HepG2 (cell line): ENCODE data around the gene YPEL3. TPM values are rescaled to one million over a fixed set of nuclear protein-coding genes. Genes with fewer than 3 reads are reported as not detected.

Experiments used
- AKAP8 ChIP-seq: sonication (generic); formaldehyde crosslinking; IDR thresholded peaks from 2 replicates; pipeline ENCODE4 v1.5.1; 2020; ENCODE audit warnings: mild to moderate bottlenecking, missing genetic modification reagents
- CEBPB ChIP-seq: IDR thresholded peaks from 2 replicates; pipeline ENCODE4 v1.6.1; 2011; ENCODE audit warnings: low read depth, low read length, improper control_type of control experiment, borderline replicate concordance
- DMAP1 ChIP-seq: IDR thresholded peaks from 2 replicates; pipeline ENCODE4 v1.6.1; 2016
- EP300 ChIP-seq, 3 experiments: sonication (generic) in 1 of 3; formaldehyde crosslinking in 1 of 3; IDR thresholded peaks; 2 replicates each; pipeline versions ENCODE4 v1.5.1 to v1.6.1; 2011 to 2020; ENCODE audit warnings: low read depth in 2 of 3, low read length in 2 of 3, borderline replicate concordance in 1 of 3, improper control_type of control experiment in 1 of 3, mild to moderate bottlenecking in 1 of 3, missing genetic modification reagents in 1 of 3, moderate library complexity in 1 of 3
- GATAD1 ChIP-seq: IDR thresholded peaks from 2 replicates; pipeline ENCODE4 v1.6.1; 2016; ENCODE audit warnings: missing genetic modification reagents, missing compliant biosample characterization
- JUN ChIP-seq: sonication (generic); formaldehyde crosslinking; IDR thresholded peaks from 2 replicates; pipeline ENCODE4 v1.4.0; 2020; ENCODE audit warnings: mild to moderate bottlenecking, missing genetic modification reagents
- NR2C2 ChIP-seq: sonication (generic); formaldehyde crosslinking; IDR thresholded peaks from 2 replicates; pipeline ENCODE4 v1.4.0; 2020; ENCODE audit warnings: missing genetic modification reagents, mild to moderate bottlenecking, moderate library complexity, borderline replicate concordance
- NR2F6 ChIP-seq, 2 experiments: IDR thresholded peaks; 2 replicates each; pipeline ENCODE4 v1.6.1; 2016; ENCODE audit warnings: antibody characterized with exemption in 1 of 2, mild to moderate bottlenecking in 1 of 2
- PCBP1 ChIP-seq: fragments of 200-400 bp; formaldehyde crosslinking; IDR thresholded peaks from 2 replicates; pipeline ENCODE4 v1.6.1; 2017; ENCODE audit warnings: mild to moderate bottlenecking, low read depth, low read length, borderline replicate concordance
- PITX1 ChIP-seq: sonication (generic); formaldehyde crosslinking; IDR thresholded peaks from 2 replicates; pipeline ENCODE4 v1.5.1; 2020; ENCODE audit warnings: mild to moderate bottlenecking, missing genetic modification reagents
- RARG ChIP-seq: sonication (generic); formaldehyde crosslinking; IDR thresholded peaks from 2 replicates; pipeline ENCODE4 v1.4.0; 2020; ENCODE audit warnings: low read depth, mild to moderate bottlenecking, missing genetic modification reagents
- RFXAP ChIP-seq: sonication (generic); formaldehyde crosslinking; IDR thresholded peaks from 2 replicates; pipeline ENCODE4 v1.4.0; 2020; ENCODE audit warnings: missing genetic modification reagents, borderline replicate concordance
- RXRA ChIP-seq: sonication (generic); formaldehyde crosslinking; IDR thresholded peaks from 2 replicates; pipeline ENCODE4 v1.5.1; 2020; ENCODE audit warnings: missing genetic modification reagents
- TGIF2 ChIP-seq: IDR thresholded peaks from 2 replicates; pipeline ENCODE4 v1.6.1; 2016; ENCODE audit warnings: control low read depth, missing compliant biosample characterization
- ZNF253 ChIP-seq: sonication (generic); formaldehyde crosslinking; IDR thresholded peaks from 2 replicates; pipeline ENCODE4 v1.8.0; 2022; ENCODE audit warnings: mild to moderate bottlenecking, missing genetic modification reagents, borderline replicate concordance
- ZNF329 ChIP-seq: sonication (generic); formaldehyde crosslinking; IDR thresholded peaks from 2 replicates; pipeline ENCODE4 v1.9.0; 2021; ENCODE audit warnings: low read depth, mild to moderate bottlenecking, missing genetic modification reagents
- ZSCAN20 ChIP-seq: sonication (generic); formaldehyde crosslinking; IDR thresholded peaks from 2 replicates; pipeline ENCODE4 v1.4.0; 2020; ENCODE audit warnings: missing genetic modification reagents, mild to moderate bottlenecking, borderline replicate concordance
- polyA plus RNA-seq, 8 experiments: library from polyadenylated mRNA; depleted of rRNA in 3 of 8; stranded (reverse) in 7 of 8; unstranded in 1 of 8; fragments of >200 nt; fragmentation: Illumina TruSeq in 4 of 8; extraction: Trizol in 4 of 8; gene quantifications; 2 replicates each; pipeline versions ENCODE4 v1.2.1 to v1.2.3, GENCODE V29; 2011 to 2016; ENCODE audit warnings: low read depth in 4 of 8, missing spikeins in 1 of 8, mixed read lengths in 1 of 8; ENCODE audit not compliant: insufficient read depth in 1 of 8
- total RNA-seq, 5 experiments: library from RNA; depleted of rRNA; stranded (reverse); fragments of >200 nt; fragmentation: Illumina TruSeq; extraction: Trizol; gene quantifications; 2 replicates each; pipeline ENCODE4 v1.2.3, GENCODE V29; 2016; ENCODE audit warnings: low read depth in 1 of 5
- TF ChIP-seq, protein P1 (sequence below): sonication (generic); formaldehyde crosslinking; IDR thresholded peaks from 2 replicates; pipeline ENCODE4 v1.5.1; 2020; ENCODE audit warnings: mild to moderate bottlenecking, missing genetic modification reagents
- TF ChIP-seq, protein P2 (sequence below): IDR thresholded peaks from 2 replicates; pipeline ENCODE4 v1.6.1; 2012; ENCODE audit warnings: low read depth, low read length, improper control_type of control experiment
- TF ChIP-seq, protein P3 (sequence below): IDR thresholded peaks from 2 replicates; pipeline ENCODE4 v1.6.1; 2016; ENCODE audit warnings: missing biosample characterization, missing genetic modification reagents, low read depth

YPEL3 gene
- total and polyA plus RNA-seq, 2 of the 13 experiments (the other 11 are each of a cell fraction or from before 2014, with no cell fraction given): 5.4 to 47.0 TPM

DNA sequence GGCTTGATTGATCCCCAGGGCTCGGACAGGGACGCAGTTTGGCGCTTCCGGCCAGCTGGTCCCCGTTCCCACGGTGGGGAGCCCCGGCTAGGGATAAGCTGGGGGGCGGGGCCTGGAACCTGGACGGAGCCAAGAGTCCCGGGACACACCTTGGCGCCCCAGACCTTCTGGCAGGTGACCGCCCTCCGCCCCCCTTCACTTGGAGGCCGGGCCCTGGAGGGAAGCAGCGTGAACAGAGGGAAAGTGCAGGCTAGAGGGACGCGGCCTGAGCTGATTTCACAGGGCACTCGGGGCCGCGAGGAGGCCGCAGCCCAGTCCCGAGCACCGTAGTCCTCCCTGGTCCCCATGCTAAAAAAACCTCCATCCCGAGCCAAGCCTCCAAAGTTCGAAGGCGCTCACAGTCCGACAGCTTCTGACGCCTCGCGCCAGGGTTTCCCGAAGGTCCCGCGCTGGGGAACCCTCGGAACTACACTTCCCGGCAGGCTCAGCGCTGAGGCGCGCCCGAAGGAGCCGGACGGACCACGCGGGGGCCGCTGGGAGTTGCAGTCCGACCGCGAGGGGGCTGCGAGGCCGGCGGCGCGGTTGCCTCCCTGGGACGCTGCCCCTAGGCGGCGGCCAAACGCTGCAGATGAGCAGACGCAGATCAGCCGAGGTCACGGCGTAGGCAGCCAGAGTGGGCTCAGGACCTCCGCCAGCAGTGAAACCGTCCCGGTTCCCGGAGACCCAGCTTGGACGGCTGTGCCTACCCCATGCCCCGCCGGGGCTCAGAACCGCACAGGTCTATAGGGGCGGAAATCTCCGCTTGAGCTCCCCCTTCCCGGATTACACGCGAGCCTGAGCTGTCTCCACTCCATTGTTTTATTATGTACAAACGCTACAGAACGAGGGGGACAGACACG, 4.3 kb downstream of the YPEL3 start, which contains the start of gene TBX6 (continued):
- TF ChIP-seq ZNF329 (CRISPR knock-in tag): 0 out of 2 replicates have a peak, but pooled peaks have one; percentile 26
- TF ChIP-seq EP300 (IDR thresholded peaks at IDR 0.05; ENCODE audit: low read depth in 2 of 2, low read length in 2 of 2): no peak
- 0 out of 2 replicates have a peak, but pooled peaks have one; percentile 25 for TF ChIP-seq EP300 (CRISPR knock-in tag; IDR thresholded peaks at IDR 0.05; ENCODE audit: borderline replicate concordance)
- 0 out of 2 replicates have a peak, but pooled peaks have one; percentile 5 for TF ChIP-seq NR2F6 (IDR thresholded peaks at IDR 0.05)
- TF ChIP-seq NR2F6 (CRISPR knock-in tag; IDR thresholded peaks at IDR 0.05): peak; percentile 85
- TF ChIP-seq, protein P1, sequence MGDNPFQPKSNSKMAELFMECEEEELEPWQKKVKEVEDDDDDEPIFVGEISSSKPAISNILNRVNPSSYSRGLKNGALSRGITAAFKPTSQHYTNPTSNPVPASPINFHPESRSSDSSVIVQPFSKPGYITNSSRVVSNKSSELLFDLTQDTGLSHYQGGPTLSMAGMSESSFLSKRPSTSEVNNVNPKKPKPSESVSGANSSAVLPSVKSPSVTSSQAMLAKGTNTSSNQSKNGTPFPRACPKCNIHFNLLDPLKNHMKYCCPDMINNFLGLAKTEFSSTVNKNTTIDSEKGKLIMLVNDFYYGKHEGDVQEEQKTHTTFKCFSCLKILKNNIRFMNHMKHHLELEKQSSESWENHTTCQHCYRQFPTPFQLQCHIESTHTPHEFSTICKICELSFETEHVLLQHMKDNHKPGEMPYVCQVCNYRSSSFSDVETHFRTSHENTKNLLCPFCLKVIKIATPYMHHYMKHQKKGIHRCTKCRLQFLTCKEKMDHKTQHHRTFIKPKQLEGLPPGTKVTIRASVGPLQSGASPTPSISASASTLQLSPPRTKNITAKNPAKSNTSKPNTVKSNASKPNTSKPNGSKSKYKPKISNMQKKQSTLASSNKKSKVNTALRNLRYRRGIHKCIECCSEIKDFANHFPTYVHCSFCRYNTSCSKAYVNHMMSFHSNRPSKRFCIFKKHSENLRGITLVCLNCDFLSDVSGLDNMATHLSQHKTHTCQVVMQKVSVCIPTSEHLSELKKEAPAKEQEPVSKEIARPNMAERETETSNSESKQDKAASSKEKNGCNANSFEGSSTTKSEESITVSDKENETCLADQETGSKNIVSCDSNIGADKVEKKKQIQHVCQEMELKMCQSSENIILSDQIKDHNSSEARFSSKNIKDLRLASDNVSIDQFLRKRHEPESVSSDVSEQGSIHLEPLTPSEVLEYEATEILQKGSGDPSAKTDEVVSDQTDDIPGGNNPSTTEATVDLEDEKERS (CRISPR knock-in tag): 0 out of 2 replicates have a peak, but pooled peaks have one; percentile 56
- TF ChIP-seq, protein P2, sequence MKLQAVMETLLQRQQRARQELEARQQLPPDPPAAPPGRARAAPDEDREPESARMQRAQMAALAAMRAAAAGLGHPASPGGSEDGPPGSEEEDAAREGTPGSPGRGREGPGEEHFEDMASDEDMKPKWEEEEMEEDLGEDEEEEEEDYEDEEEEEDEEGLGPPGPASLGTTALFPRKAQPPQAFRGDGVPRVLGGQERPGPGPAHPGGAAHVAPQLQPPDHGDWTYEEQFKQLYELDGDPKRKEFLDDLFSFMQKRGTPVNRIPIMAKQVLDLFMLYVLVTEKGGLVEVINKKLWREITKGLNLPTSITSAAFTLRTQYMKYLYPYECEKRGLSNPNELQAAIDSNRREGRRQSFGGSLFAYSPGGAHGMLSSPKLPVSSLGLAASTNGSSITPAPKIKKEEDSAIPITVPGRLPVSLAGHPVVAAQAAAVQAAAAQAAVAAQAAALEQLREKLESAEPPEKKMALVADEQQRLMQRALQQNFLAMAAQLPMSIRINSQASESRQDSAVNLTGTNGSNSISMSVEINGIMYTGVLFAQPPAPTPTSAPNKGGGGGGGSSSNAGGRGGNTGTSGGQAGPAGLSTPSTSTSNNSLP: peak; percentile 65; the same call in 1 of the 2 replicates
- TF ChIP-seq JUN (CRISPR knock-in tag): no peak
- TF ChIP-seq AKAP8 (CRISPR knock-in tag): peak; percentile 21; the same call in 1 of the 2 replicates
- TF ChIP-seq CEBPB: no peak
- TF ChIP-seq GATAD1 (CRISPR knock-in tag): peak; percentile 83
- peak; percentile 71 for TF ChIP-seq ZSCAN20 (CRISPR knock-in tag)
- TF ChIP-seq RARG (CRISPR knock-in tag): 0 out of 2 replicates have a peak, but pooled peaks have one; percentile 17
- TF ChIP-seq RXRA: peak; percentile 98
- 0 out of 2 replicates have a peak, but pooled peaks have one; percentile 69 for TF ChIP-seq ZNF253 (CRISPR knock-in tag)
- peak; percentile 55; the same call in 1 of the 2 replicates for TF ChIP-seq PITX1 (CRISPR knock-in tag)
- TF ChIP-seq NR2C2 (CRISPR knock-in tag): peak; percentile 79
- peak; percentile 41; the same call in 1 of the 2 replicates for TF ChIP-seq DMAP1 (CRISPR knock-in tag)
- peak; percentile 91 for TF ChIP-seq TGIF2 (CRISPR knock-in tag)
- TF ChIP-seq RFXAP: peak; percentile 59; the same call in 1 of the 2 replicates
- TF ChIP-seq, protein P3, sequence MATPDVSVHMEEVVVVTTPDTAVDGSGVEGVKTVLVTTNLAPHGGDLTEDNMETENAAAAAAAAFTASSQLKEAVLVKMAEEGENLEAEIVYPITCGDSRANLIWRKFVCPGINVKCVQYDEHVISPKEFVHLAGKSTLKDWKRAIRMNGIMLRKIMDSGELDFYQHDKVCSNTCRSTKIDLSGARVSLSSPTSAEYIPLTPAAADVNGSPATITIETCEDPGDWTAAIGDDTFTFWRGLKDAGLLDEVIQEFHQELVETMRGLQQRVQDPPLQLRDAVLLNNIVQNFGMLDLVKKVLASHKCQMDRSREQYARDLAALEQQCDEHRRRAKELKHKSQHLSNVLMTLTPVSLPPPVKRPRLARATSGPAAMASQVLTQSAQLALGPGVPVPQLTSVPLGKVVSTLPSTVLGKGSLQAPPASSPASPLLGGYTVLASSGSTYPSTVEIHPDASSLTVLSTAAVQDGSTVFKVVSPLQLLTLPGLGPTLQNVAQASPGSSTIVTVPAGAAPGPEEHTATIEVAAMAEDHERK (CRISPR knock-in tag): peak; percentile 73; the same call in 1 of the 2 replicates
- no peak for TF ChIP-seq PCBP1
